GM23338 (cell line): ENCODE measurements around the gene UBQLN4. TPM values are rescaled to one million over a fixed set of nuclear protein-coding genes. Genes with fewer than 3 reads are reported as not detected.

Experiments
- ATAC-seq: fragments of 200-7000 bp; cut with Tn5 transposase; 3 replicates; pipeline ENCODE4 v1.9.1; 2020
- DNase-seq: peaks from one replicate; pipeline ENCODE4 v3.0.0-alpha.2; 2015; ENCODE audit warnings: low spot score
- H2AFZ ChIP-seq: fragments of 200-600 bp; sonication (generic); 2 replicates; pipeline ENCODE4 v1.8.0; 2016; ENCODE audit warnings: antibody characterized with exemption, mild to moderate bottlenecking, moderate library complexity
- H3F3A ChIP-seq: fragments of 200-600 bp; sonication (generic); replicated peaks from 2 replicates; pipeline ENCODE4 v1.8.0; 2017; ENCODE audit warnings: antibody characterized with exemption, mixed run types, low read depth
- H3K27ac ChIP-seq: fragments of 200-600 bp; sonication (generic); 2 replicates; pipeline ENCODE4 v1.6.1; 2016; ENCODE audit warnings: low read depth
- H3K27me3 ChIP-seq: fragments of 200-600 bp; sonication (generic); 2 replicates; pipeline ENCODE4 v1.8.0; 2016; ENCODE audit warnings: mild to moderate bottlenecking, mixed run types, moderate library complexity; ENCODE audit not compliant: insufficient read depth
- H3K36me3 ChIP-seq: fragments of 200-600 bp; sonication (generic); 2 replicates; pipeline ENCODE4 v1.8.0; 2016; ENCODE audit warnings: mild to moderate bottlenecking; ENCODE audit not compliant: insufficient read depth
- H3K4me1 ChIP-seq: fragments of 200-600 bp; sonication (generic); 2 replicates; pipeline ENCODE4 v1.8.0; 2016; ENCODE audit warnings: mild to moderate bottlenecking, moderate library complexity; ENCODE audit not compliant: insufficient read depth
- H3K4me2 ChIP-seq: fragments of 200-600 bp; sonication (generic); 2 replicates; pipeline ENCODE4 v1.7.1; 2017; ENCODE audit warnings: mixed run types
- H3K4me3 ChIP-seq: fragments of 200-600 bp; sonication (generic); 2 replicates; pipeline ENCODE4 v1.6.1; 2016; ENCODE audit warnings: mixed run types
- H3K79me2 ChIP-seq: fragments of 200-600 bp; sonication (generic); replicated peaks from 2 replicates; pipeline ENCODE4 v1.8.0; 2017; ENCODE audit warnings: mild to moderate bottlenecking; ENCODE audit not compliant: insufficient read depth
- H3K9me2 ChIP-seq: fragments of 200-600 bp; sonication (generic); 2 replicates; pipeline ENCODE4 v1.8.0; 2017; ENCODE audit not compliant: insufficient read depth
- H4K20me1 ChIP-seq: fragments of 200-600 bp; sonication (generic); replicated peaks from 2 replicates; pipeline ENCODE4 v1.8.0; 2017; ENCODE audit warnings: mild to moderate bottlenecking; ENCODE audit not compliant: insufficient read depth
- H3K27ac Mint-ChIP-seq: 2 replicates; pipeline ENCODE4 v1.8.0; 2020; ENCODE audit warnings: inconsistent platforms, mild to moderate bottlenecking, moderate library complexity, mixed read lengths
- H3K27me3 Mint-ChIP-seq: 3 replicates; pipeline ENCODE4 v1.8.0; 2022; ENCODE audit warnings: low read depth, mild to moderate bottlenecking, moderate library complexity, mixed read lengths, inconsistent platforms; ENCODE audit not compliant: insufficient read depth, poor library complexity
- H3K36me3 Mint-ChIP-seq: 3 replicates; pipeline ENCODE4 v1.8.0; 2021; ENCODE audit warnings: low read depth, mild to moderate bottlenecking, inconsistent platforms, moderate library complexity, mixed read lengths
- H3K4me1 Mint-ChIP-seq: 3 replicates; pipeline ENCODE4 v1.8.0; 2020; ENCODE audit warnings: mild to moderate bottlenecking, inconsistent platforms, mixed read lengths
- H3K4me3 Mint-ChIP-seq: 3 replicates; pipeline ENCODE4 v1.8.0; 2021; ENCODE audit warnings: moderate library complexity, mild to moderate bottlenecking, inconsistent platforms, mixed read lengths
- H3K9me3 Mint-ChIP-seq: 3 replicates; pipeline ENCODE4 v1.8.0; 2020; ENCODE audit warnings: moderate library complexity, mild to moderate bottlenecking, inconsistent platforms, mixed read lengths
- CREB1 ChIP-seq: fragments of 250-450 bp; sonication (Bioruptor Pico); IDR thresholded peaks from 2 replicates; pipeline ENCODE4 v1.5.0; 2020; ENCODE audit warnings: low read depth, mild to moderate bottlenecking, moderate library complexity
- EZH2 ChIP-seq: fragments of 200-600 bp; sonication (generic); IDR thresholded peaks from one replicate; pipeline ENCODE4 v1.8.0; 2017; ENCODE audit warnings: antibody characterized with exemption, mild to moderate bottlenecking, low read depth; ENCODE audit not compliant: unreplicated experiment
- NANOG ChIP-seq: IDR thresholded peaks from 2 replicates; pipeline ENCODE4 v1.6.1; 2016; ENCODE audit warnings: antibody characterized with exemption, borderline replicate concordance
- POLR2AphosphoS5 ChIP-seq: IDR thresholded peaks from 2 replicates; pipeline ENCODE4 v1.6.1; 2016; ENCODE audit warnings: antibody characterized with exemption, low read depth
- STAT1 ChIP-seq: IDR thresholded peaks from one replicate; pipeline ENCODE4 v1.6.1; 2016; ENCODE audit warnings: antibody characterized with exemption; ENCODE audit not compliant: unreplicated experiment
- ZNF114 ChIP-seq: fragments of 250-450 bp; sonication (Bioruptor Pico); IDR thresholded peaks from 2 replicates; pipeline ENCODE4 v1.5.0; 2020; ENCODE audit warnings: mild to moderate bottlenecking, moderate library complexity
- ZNF331 ChIP-seq: fragments of 250-450 bp; sonication (Bioruptor Pico); IDR thresholded peaks from 2 replicates; pipeline ENCODE4 v1.5.0; 2020; ENCODE audit warnings: low read depth, mild to moderate bottlenecking, moderate library complexity
- polyA plus RNA-seq: library from polyadenylated mRNA; unstranded; fragments of >200 nt; fragmentation: Nextera tagmentation; extraction: Ambion mirVana; gene quantifications from 2 replicates; pipeline ENCODE4 v1.2.1, GENCODE V29; 2016
- total RNA-seq: library from RNA; depleted of rRNA; stranded (reverse); fragments of >200 nt; shearing (Covaris generic); gene quantifications from 2 replicates; pipeline ENCODE4 v1.2.3, GENCODE V29; 2014
- TF ChIP-seq, protein P1 (sequence below): IDR thresholded peaks from 2 replicates; pipeline ENCODE4 v1.6.1; 2016; ENCODE audit warnings: antibody characterized with exemption
- TF ChIP-seq, protein P2 (sequence below), 2 experiments: fragments of 200-600 bp in 1 of 2; sonication (generic) in 1 of 2; conservative IDR thresholded peaks; 2 replicates each; pipeline versions ENCODE4 v1.5.1 to v1.6.1; 2016 to 2017; ENCODE audit warnings: antibody characterized with exemption in 2 of 2, low read depth in 2 of 2, mild to moderate bottlenecking in 2 of 2, moderate library complexity in 1 of 2
- TF ChIP-seq, protein P3 (sequence below): IDR thresholded peaks from one replicate; pipeline ENCODE4 v1.6.1; 2018; ENCODE audit warnings: antibody characterized with exemption; ENCODE audit not compliant: unreplicated experiment

UBQLN4 gene
- total and polyA plus RNA-seq, 2 experiments from 2014 or later = 10.0 to 30.5 TPM

DNA sequence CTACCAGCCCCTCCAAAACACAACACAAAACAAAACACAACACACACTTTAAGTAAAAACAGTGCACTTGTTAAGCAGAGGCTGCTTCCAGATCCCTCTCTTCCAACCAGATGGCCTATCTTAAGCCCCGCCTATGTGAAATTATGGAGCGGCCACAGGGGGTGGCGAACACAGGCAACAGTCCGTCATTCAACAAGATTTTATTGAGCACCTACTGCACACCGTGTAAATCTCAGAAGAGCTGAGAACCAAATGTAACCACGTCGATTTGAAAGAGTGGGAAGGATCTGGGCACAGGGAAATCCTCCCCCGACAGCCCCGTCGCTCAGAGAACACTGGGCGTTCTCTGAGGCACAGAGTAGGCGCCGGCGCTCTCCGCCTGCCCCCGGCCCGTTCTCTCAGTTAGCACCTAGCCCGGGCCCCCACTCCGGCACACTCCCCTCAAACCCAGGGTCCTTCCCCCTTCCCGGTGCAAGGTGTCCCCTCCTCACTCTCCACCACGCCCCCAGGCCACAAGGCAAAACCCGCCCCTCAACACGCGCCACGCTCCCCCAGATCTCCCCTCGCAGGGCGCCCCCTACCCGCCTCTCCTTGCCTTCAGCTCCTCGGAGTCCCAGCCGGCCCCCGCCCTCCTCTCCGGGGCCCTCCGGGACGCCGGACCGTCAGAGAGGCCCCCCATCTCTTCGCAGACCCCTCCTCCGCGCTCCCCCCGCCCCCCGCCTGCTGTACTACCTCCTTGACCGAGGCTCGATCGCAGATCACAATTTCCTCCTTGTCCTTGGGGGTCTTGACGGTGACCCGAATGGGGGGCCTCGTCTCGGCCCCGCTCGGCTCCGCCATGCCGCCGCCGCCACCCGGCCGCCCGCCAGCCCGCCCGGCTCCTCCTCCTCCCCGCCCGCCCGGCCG, 483 bp downstream of the UBQLN4 start:
- TF ChIP-seq CREB1 (CRISPR knock-in tag) = 0 out of 2 replicates have a peak, but pooled peaks have one; percentile 35
- TF ChIP-seq, protein P1, sequence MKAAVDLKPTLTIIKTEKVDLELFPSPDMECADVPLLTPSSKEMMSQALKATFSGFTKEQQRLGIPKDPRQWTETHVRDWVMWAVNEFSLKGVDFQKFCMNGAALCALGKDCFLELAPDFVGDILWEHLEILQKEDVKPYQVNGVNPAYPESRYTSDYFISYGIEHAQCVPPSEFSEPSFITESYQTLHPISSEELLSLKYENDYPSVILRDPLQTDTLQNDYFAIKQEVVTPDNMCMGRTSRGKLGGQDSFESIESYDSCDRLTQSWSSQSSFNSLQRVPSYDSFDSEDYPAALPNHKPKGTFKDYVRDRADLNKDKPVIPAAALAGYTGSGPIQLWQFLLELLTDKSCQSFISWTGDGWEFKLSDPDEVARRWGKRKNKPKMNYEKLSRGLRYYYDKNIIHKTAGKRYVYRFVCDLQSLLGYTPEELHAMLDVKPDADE = no peak
- TF ChIP-seq, protein P2, sequence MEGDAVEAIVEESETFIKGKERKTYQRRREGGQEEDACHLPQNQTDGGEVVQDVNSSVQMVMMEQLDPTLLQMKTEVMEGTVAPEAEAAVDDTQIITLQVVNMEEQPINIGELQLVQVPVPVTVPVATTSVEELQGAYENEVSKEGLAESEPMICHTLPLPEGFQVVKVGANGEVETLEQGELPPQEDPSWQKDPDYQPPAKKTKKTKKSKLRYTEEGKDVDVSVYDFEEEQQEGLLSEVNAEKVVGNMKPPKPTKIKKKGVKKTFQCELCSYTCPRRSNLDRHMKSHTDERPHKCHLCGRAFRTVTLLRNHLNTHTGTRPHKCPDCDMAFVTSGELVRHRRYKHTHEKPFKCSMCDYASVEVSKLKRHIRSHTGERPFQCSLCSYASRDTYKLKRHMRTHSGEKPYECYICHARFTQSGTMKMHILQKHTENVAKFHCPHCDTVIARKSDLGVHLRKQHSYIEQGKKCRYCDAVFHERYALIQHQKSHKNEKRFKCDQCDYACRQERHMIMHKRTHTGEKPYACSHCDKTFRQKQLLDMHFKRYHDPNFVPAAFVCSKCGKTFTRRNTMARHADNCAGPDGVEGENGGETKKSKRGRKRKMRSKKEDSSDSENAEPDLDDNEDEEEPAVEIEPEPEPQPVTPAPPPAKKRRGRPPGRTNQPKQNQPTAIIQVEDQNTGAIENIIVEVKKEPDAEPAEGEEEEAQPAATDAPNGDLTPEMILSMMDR (conservative IDR thresholded peaks at IDR 0.05; ENCODE audit: low read depth in 2 of 2) = peak; percentile 49 to 77
- H3F3A ChIP-seq = peaks cover 8% of the 10 kb centered on the region
- peaks cover 32% of the 10 kb centered on the region for H3K79me2 ChIP-seq
- no peaks in the 10 kb centered on the region for H3K27me3 ChIP-seq
- no peaks in the 10 kb centered on the region; the same call in 2 of the 3 replicates for H3K9me3 Mint-ChIP-seq
- H3K4me2 ChIP-seq = peak overlapping the region; percentile 94
- H3K4me3 Mint-ChIP-seq = peak overlapping the region; percentile 99
- peak overlapping the region; percentile 93 for H3K4me3 ChIP-seq
- peaks cover 46% of the 10 kb centered on the region for H3K36me3 Mint-ChIP-seq
- ATAC-seq = peak; percentile 55
- peaks cover 19% of the 10 kb centered on the region for H3K27me3 Mint-ChIP-seq
- no peaks in the 10 kb centered on the region for H3K36me3 ChIP-seq
- H3K9me2 ChIP-seq = no peaks in the 10 kb centered on the region
- peak overlapping the region; percentile 99 for H2AFZ ChIP-seq
- H3K4me1 Mint-ChIP-seq = peaks cover 18% of the 10 kb centered on the region
- peaks cover 12% of the 10 kb centered on the region; the same call in 1 of the 2 replicates for H3K4me1 ChIP-seq
- H4K20me1 ChIP-seq = peaks cover 12% of the 10 kb centered on the region
- peak; percentile 94 for DNase-seq
- peak overlapping the region; percentile 96 for H3K27ac Mint-ChIP-seq
- peak overlapping the region; percentile 84 for H3K27ac ChIP-seq

DNA sequence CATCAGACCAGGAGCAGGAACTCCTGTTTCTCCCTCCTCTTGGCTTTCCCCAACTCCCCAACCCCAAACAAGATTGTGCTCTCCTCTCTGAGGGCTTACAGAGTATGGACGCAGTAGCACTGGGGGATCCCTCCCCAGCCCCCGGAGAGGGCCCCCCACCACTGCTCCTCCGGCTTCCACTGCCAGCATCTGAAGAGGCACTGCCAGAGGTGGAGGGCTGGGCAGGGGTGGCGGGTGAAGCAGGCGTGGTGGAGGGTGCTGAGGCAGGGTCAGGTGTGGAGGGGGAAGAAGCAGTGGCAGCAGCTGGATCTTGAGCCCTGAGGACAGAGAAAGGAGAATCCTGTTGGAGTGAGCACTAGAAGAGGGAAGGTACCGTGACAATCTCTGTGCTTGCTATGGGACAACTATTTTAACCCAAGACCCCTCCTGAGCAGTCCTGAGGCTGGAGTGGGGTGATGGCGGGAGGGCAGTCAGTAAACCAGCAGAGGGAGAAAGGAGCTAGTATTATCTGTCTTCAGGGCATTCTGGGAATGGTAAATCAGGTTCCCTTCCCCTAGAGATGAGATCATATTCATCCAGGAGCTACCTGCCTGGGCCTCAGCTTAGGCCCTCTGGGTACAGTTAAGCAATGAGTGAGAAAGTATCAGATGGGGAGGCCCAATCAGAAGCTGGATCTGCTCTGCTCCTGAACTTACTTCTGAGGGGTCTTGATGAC, 2.4 kb downstream of the UBQLN4 start:
- no peak for DNase-seq
- H4K20me1 ChIP-seq = peaks cover 12% of the 10 kb centered on the region
- H3K4me1 ChIP-seq = peaks cover 12% of the 10 kb centered on the region; the same call in 1 of the 2 replicates
- peaks cover 28% of the 10 kb centered on the region for H3K79me2 ChIP-seq
- H3K27ac Mint-ChIP-seq = no peak overlapping the region
- no peak for TF ChIP-seq NANOG
- TF ChIP-seq, protein P1 = no peak
- TF ChIP-seq ZNF114 (CRISPR knock-in tag) = no peak
- TF ChIP-seq EZH2 = no peak
- TF ChIP-seq, protein P2 (conservative IDR thresholded peaks at IDR 0.05; ENCODE audit: low read depth in 2 of 2) = no peak; a peak in 1 of 4 replicates
- TF ChIP-seq STAT1 = no peak
- no peak for TF ChIP-seq CREB1 (CRISPR knock-in tag)
- TF ChIP-seq POLR2AphosphoS5 = no peak
- TF ChIP-seq, protein P3, sequence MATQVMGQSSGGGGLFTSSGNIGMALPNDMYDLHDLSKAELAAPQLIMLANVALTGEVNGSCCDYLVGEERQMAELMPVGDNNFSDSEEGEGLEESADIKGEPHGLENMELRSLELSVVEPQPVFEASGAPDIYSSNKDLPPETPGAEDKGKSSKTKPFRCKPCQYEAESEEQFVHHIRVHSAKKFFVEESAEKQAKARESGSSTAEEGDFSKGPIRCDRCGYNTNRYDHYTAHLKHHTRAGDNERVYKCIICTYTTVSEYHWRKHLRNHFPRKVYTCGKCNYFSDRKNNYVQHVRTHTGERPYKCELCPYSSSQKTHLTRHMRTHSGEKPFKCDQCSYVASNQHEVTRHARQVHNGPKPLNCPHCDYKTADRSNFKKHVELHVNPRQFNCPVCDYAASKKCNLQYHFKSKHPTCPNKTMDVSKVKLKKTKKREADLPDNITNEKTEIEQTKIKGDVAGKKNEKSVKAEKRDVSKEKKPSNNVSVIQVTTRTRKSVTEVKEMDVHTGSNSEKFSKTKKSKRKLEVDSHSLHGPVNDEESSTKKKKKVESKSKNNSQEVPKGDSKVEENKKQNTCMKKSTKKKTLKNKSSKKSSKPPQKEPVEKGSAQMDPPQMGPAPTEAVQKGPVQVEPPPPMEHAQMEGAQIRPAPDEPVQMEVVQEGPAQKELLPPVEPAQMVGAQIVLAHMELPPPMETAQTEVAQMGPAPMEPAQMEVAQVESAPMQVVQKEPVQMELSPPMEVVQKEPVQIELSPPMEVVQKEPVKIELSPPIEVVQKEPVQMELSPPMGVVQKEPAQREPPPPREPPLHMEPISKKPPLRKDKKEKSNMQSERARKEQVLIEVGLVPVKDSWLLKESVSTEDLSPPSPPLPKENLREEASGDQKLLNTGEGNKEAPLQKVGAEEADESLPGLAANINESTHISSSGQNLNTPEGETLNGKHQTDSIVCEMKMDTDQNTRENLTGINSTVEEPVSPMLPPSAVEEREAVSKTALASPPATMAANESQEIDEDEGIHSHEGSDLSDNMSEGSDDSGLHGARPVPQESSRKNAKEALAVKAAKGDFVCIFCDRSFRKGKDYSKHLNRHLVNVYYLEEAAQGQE = no peak
- TF ChIP-seq ZNF331 (CRISPR knock-in tag) = no peak
- H3K36me3 ChIP-seq = no peaks in the 10 kb centered on the region
- H3F3A ChIP-seq = peaks cover 7% of the 10 kb centered on the region
- peaks cover 39% of the 10 kb centered on the region for H3K36me3 Mint-ChIP-seq
- H3K27me3 ChIP-seq = no peaks in the 10 kb centered on the region
- no peak overlapping the region for H2AFZ ChIP-seq
- peaks cover 19% of the 10 kb centered on the region for H3K27me3 Mint-ChIP-seq
- no peaks in the 10 kb centered on the region; the same call in 2 of the 3 replicates for H3K9me3 Mint-ChIP-seq
- no peak overlapping the region for H3K4me2 ChIP-seq
- ATAC-seq = no peak
- H3K4me3 ChIP-seq = no peak overlapping the region
- H3K4me3 Mint-ChIP-seq = peak overlapping the region; percentile 42
- H3K27ac ChIP-seq = no peak overlapping the region
- peaks cover 18% of the 10 kb centered on the region for H3K4me1 Mint-ChIP-seq
- no peaks in the 10 kb centered on the region for H3K9me2 ChIP-seq
